Liver (tissue), 9 donors: ENCODE measurements around the gene TET3. TPM values are rescaled to one million over a fixed set of nuclear protein-coding genes. Genes with fewer than 3 reads are reported as not detected.

ENCODE experiments used
- DNase-seq: peaks from one replicate; pipeline ENCODE4 v3.0.0-alpha.2; 2017; ENCODE audit warnings: low spot score
- H3K27ac ChIP-seq, 2 donors: one replicate each; pipeline ENCODE4 v1.7.0; 2013; ENCODE audit warnings: inconsistent platforms in 2 of 2, low read length in 2 of 2, control low read depth in 1 of 2, low read depth in 1 of 2, mild to moderate bottlenecking in 1 of 2
- H3K27me3 ChIP-seq, 4 donors: one replicate each; pipeline versions ENCODE4 v1.6.1 to v1.7.0; 2013; ENCODE audit warnings: low read length in 3 of 4, inconsistent platforms in 1 of 4, mild to moderate bottlenecking in 1 of 4, moderate library complexity in 1 of 4; ENCODE audit not compliant: control insufficient read depth in 4 of 4, insufficient read depth in 4 of 4
- H3K36me3 ChIP-seq, 4 donors: one replicate each; pipeline versions ENCODE4 v1.6.1 to v1.7.0; 2013; ENCODE audit warnings: low read length in 3 of 4, mild to moderate bottlenecking in 3 of 4, low read depth in 1 of 4, moderate library complexity in 1 of 4; ENCODE audit not compliant: control insufficient read depth in 4 of 4, insufficient read depth in 3 of 4
- H3K4me1 ChIP-seq, 4 donors: one replicate each; pipeline versions ENCODE4 v1.6.1 to v1.7.0; 2013; ENCODE audit warnings: low read length in 3 of 4, mild to moderate bottlenecking in 3 of 4, moderate library complexity in 1 of 4; ENCODE audit not compliant: control insufficient read depth in 4 of 4, insufficient read depth in 4 of 4
- H3K4me3 ChIP-seq, 3 donors: one replicate each; pipeline versions ENCODE4 v1.6.1 to v1.7.0; 2013; ENCODE audit warnings: low read length in 3 of 3, control low read depth in 1 of 3, low read depth in 1 of 3, mild to moderate bottlenecking in 1 of 3
- H3K9ac ChIP-seq, 2 donors: one replicate each; pipeline ENCODE4 v1.7.0; 2013; ENCODE audit warnings: low read length in 2 of 2, mild to moderate bottlenecking in 2 of 2, moderate library complexity in 2 of 2, control low read depth in 1 of 2, low read depth in 1 of 2
- H3K9me3 ChIP-seq, 4 donors: one replicate each; pipeline versions ENCODE4 v1.6.1 to v1.7.0; 2013; ENCODE audit warnings: low read length in 3 of 4; ENCODE audit not compliant: control insufficient read depth in 4 of 4
- EGR1 ChIP-seq, 2 donors: IDR thresholded peaks; 2 replicates each; pipeline ENCODE4 v1.6.1; 2016 to 2018; ENCODE audit warnings: antibody characterized with exemption in 2 of 2, low read depth in 2 of 2
- FOXA1 ChIP-seq: IDR thresholded peaks from 2 replicates; pipeline ENCODE4 v1.6.1; 2016; ENCODE audit warnings: antibody characterized with exemption
- FOXA2 ChIP-seq: IDR thresholded peaks from 2 replicates; pipeline ENCODE4 v1.6.1; 2016; ENCODE audit warnings: antibody characterized with exemption
- GABPA ChIP-seq, 2 donors: IDR thresholded peaks in 1 of 2; conservative IDR thresholded peaks in 1 of 2; 2 replicates each; pipeline ENCODE4 v1.6.1; 2016; ENCODE audit warnings: antibody characterized with exemption in 2 of 2, mild to moderate bottlenecking in 1 of 2, moderate library complexity in 1 of 2
- HNF4A ChIP-seq, 2 donors: conservative IDR thresholded peaks; 2 replicates each; pipeline ENCODE4 v1.6.1; 2016; ENCODE audit warnings: antibody characterized with exemption in 2 of 2, mild to moderate bottlenecking in 2 of 2
- HNF4G ChIP-seq: IDR thresholded peaks from 2 replicates; pipeline ENCODE4 v1.6.1; 2016; ENCODE audit warnings: antibody characterized with exemption
- JUND ChIP-seq, 2 donors: IDR thresholded peaks; 2 replicates each; pipeline ENCODE4 v1.6.1; 2016; ENCODE audit warnings: antibody characterized with exemption in 2 of 2
- NR2F2 ChIP-seq: IDR thresholded peaks from 2 replicates; pipeline ENCODE4 v1.6.1; 2016; ENCODE audit warnings: antibody characterized with exemption
- RAD21 ChIP-seq, 2 donors: IDR thresholded peaks; 2 replicates each; pipeline ENCODE4 v1.6.1; 2016; ENCODE audit warnings: antibody characterized with exemption in 2 of 2, mild to moderate bottlenecking in 2 of 2
- RXRA ChIP-seq, 2 donors: IDR thresholded peaks; 2 replicates each; pipeline ENCODE4 v1.6.1; 2017 to 2018; ENCODE audit warnings: antibody characterized with exemption in 2 of 2, mild to moderate bottlenecking in 1 of 2
- TAF1 ChIP-seq: conservative IDR thresholded peaks from 2 replicates; pipeline ENCODE4 v1.6.1; 2016; ENCODE audit warnings: antibody characterized with exemption, mild to moderate bottlenecking
- YY1 ChIP-seq: IDR thresholded peaks from 2 replicates; pipeline ENCODE4 v1.6.1; 2016; ENCODE audit warnings: antibody characterized with exemption, mild to moderate bottlenecking
- ZBTB33 ChIP-seq: IDR thresholded peaks from 2 replicates; pipeline ENCODE4 v1.6.1; 2016; ENCODE audit warnings: antibody characterized with exemption
- WGBS: extraction: QIAGEN DNeasy Blood & Tissue Kit; methylation state at CpG from one replicate; pipeline ENCODE4 v1.1.7; 2013; 5-methylcytosine and 5-hydroxymethylcytosine counted together
- polyA plus RNA-seq, 2 donors: library from polyadenylated mRNA; stranded (reverse) in 1 of 2; unstranded in 1 of 2; fragments of 200-250 nt in 1 of 2; fragments of >200 nt in 1 of 2; fragmentation: Nextera tagmentation in 1 of 2; extraction: Ambion mirVana in 1 of 2; gene quantifications; one replicate each; pipeline versions ENCODE4 v1.2.1 to v1.2.3, GENCODE V29; 2013 to 2015
- total RNA-seq, 2 donors: library from RNA; depleted of rRNA; stranded (reverse); fragments of >200 nt; gene quantifications; one replicate each; pipeline ENCODE4 v1.2.3, GENCODE V29; 2014
- TF ChIP-seq, protein P1 (sequence below): fragments of 150-350 bp; IDR thresholded peaks from 2 replicates; pipeline ENCODE4 v1.5.1; 2017; ENCODE audit warnings: improper control_type of control experiment, low read depth, low read length; ENCODE audit not compliant: missing input control
- TF ChIP-seq, protein P2 (sequence below): IDR thresholded peaks from 2 replicates; pipeline ENCODE4 v1.6.1; 2016; ENCODE audit warnings: antibody characterized with exemption
- TF ChIP-seq, protein P3 (sequence below): IDR thresholded peaks from 2 replicates; pipeline ENCODE4 v1.6.1; 2016; ENCODE audit warnings: antibody characterized with exemption
- TF ChIP-seq, protein P4 (sequence below): IDR thresholded peaks from 2 replicates; pipeline ENCODE4 v1.6.1; 2016; ENCODE audit warnings: antibody characterized with exemption, mild to moderate bottlenecking
- donor health status: healthy.
- donor health status: healthy.
- donor health status: healthy.
- donor health status: healthy.
- donor health status: healthy.

Gene TET3
- total and polyA plus RNA-seq, 4 donors: 0.89 to 16.2 (median 3.2) TPM

GRCh38 chr2:73993376-73993775, 8.7 kb downstream of the TET3 start:
- Histone ChIP-seq H3K36me3 (peaks cover 0 to 2% (median 1%) of the 10 kb centered on the region in 4 donors), H3K9ac (no peak overlapping the region), H3K9me3 (no peaks in the 10 kb centered on the region), H3K27ac (no peak overlapping the region), H3K4me3 (no peak overlapping the region), H3K4me1 (peaks cover 0 to 6% (median 1%) of the 10 kb centered on the region in 4 donors), H3K27me3 (no peaks in the 10 kb centered on the region)
- WGBS: 84% methylated on average over 3 of the region's 3 CpGs
- TF ChIP-seq FOXA1 (no peak), HNF4G (no peak), FOXA2 (no peak), YY1 (no peak), NR2F2 (no peak)
- TF ChIP-seq, protein P1, sequence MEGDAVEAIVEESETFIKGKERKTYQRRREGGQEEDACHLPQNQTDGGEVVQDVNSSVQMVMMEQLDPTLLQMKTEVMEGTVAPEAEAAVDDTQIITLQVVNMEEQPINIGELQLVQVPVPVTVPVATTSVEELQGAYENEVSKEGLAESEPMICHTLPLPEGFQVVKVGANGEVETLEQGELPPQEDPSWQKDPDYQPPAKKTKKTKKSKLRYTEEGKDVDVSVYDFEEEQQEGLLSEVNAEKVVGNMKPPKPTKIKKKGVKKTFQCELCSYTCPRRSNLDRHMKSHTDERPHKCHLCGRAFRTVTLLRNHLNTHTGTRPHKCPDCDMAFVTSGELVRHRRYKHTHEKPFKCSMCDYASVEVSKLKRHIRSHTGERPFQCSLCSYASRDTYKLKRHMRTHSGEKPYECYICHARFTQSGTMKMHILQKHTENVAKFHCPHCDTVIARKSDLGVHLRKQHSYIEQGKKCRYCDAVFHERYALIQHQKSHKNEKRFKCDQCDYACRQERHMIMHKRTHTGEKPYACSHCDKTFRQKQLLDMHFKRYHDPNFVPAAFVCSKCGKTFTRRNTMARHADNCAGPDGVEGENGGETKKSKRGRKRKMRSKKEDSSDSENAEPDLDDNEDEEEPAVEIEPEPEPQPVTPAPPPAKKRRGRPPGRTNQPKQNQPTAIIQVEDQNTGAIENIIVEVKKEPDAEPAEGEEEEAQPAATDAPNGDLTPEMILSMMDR: no peak
- TF ChIP-seq, protein P2, sequence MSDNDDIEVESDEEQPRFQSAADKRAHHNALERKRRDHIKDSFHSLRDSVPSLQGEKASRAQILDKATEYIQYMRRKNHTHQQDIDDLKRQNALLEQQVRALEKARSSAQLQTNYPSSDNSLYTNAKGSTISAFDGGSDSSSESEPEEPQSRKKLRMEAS: no peak
- TF ChIP-seq, protein P3, sequence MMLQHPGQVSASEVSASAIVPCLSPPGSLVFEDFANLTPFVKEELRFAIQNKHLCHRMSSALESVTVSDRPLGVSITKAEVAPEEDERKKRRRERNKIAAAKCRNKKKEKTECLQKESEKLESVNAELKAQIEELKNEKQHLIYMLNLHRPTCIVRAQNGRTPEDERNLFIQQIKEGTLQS: no peak
- no peak for DNase-seq

GRCh38 chr2:73993778-73994177, 9.1 kb downstream of the TET3 start:
- no peaks in the 10 kb centered on the region for H3K9me3 ChIP-seq
- DNase-seq: no peak
- H3K9ac ChIP-seq: no peak overlapping the region
- H3K4me3 ChIP-seq: no peak overlapping the region
- 88% methylated on average over 4 of the region's 4 CpGs for WGBS
- peaks cover 0 to 2% (median 1%) of the 10 kb centered on the region in 4 donors for H3K36me3 ChIP-seq
- H3K27ac ChIP-seq: no peak overlapping the region
- H3K27me3 ChIP-seq: no peaks in the 10 kb centered on the region
- H3K4me1 ChIP-seq: peaks cover 0 to 4% (median 0%) of the 10 kb centered on the region in 4 donors
- TF ChIP-seq TAF1: no peak

GRCh38 chr2:73994178-73994831, 9.6 kb downstream of the TET3 start:
- no peak overlapping the region for H3K9ac ChIP-seq
- H3K9me3 ChIP-seq: no peaks in the 10 kb centered on the region
- WGBS: 91% methylated on average over 8 of the region's 8 CpGs
- peaks cover 0 to 2% (median 0%) of the 10 kb centered on the region in 4 donors for H3K4me1 ChIP-seq
- TF ChIP-seq, protein P3: no peak
- TF ChIP-seq ZBTB33 (no peak), GABPA (IDR thresholded peaks at IDR 0.05 in 1 of 2, conservative IDR thresholded peaks at IDR 0.05 in 1 of 2) (no peak), RXRA (IDR thresholded peaks at IDR 0.05) (no peak), FOXA1 (no peak), JUND (IDR thresholded peaks at IDR 0.05) (no peak), NR2F2 (no peak), EGR1 (IDR thresholded peaks at IDR 0.05; ENCODE audit: low read depth in 2 of 2) (no peak), RAD21 (IDR thresholded peaks at IDR 0.05) (no peak), TAF1 (no peak), HNF4G (no peak), HNF4A (conservative IDR thresholded peaks at IDR 0.05) (no peak), FOXA2 (no peak)
- TF ChIP-seq, protein P1: no peak
- TF ChIP-seq, protein P4, sequence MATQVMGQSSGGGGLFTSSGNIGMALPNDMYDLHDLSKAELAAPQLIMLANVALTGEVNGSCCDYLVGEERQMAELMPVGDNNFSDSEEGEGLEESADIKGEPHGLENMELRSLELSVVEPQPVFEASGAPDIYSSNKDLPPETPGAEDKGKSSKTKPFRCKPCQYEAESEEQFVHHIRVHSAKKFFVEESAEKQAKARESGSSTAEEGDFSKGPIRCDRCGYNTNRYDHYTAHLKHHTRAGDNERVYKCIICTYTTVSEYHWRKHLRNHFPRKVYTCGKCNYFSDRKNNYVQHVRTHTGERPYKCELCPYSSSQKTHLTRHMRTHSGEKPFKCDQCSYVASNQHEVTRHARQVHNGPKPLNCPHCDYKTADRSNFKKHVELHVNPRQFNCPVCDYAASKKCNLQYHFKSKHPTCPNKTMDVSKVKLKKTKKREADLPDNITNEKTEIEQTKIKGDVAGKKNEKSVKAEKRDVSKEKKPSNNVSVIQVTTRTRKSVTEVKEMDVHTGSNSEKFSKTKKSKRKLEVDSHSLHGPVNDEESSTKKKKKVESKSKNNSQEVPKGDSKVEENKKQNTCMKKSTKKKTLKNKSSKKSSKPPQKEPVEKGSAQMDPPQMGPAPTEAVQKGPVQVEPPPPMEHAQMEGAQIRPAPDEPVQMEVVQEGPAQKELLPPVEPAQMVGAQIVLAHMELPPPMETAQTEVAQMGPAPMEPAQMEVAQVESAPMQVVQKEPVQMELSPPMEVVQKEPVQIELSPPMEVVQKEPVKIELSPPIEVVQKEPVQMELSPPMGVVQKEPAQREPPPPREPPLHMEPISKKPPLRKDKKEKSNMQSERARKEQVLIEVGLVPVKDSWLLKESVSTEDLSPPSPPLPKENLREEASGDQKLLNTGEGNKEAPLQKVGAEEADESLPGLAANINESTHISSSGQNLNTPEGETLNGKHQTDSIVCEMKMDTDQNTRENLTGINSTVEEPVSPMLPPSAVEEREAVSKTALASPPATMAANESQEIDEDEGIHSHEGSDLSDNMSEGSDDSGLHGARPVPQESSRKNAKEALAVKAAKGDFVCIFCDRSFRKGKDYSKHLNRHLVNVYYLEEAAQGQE: no peak
- H3K27me3 ChIP-seq: no peaks in the 10 kb centered on the region
- H3K4me3 ChIP-seq: no peak overlapping the region
- no peak for DNase-seq
- no peak overlapping the region for H3K27ac ChIP-seq
- H3K36me3 ChIP-seq: peaks cover 0 to 2% (median 1%) of the 10 kb centered on the region in 4 donors
